HG03378 (cell line): Measurements from ENCODE around the gene BLTP2.

Experiments used
- ATAC-seq: cut with Tn5 transposase; IDR thresholded peaks from one replicate; pipeline ENCODE4 v1.9.1; 2021; ENCODE audit warnings: mild to moderate bottlenecking, moderate library complexity; ENCODE audit not compliant: unreplicated experiment

The BLTP2 gene

DNA sequence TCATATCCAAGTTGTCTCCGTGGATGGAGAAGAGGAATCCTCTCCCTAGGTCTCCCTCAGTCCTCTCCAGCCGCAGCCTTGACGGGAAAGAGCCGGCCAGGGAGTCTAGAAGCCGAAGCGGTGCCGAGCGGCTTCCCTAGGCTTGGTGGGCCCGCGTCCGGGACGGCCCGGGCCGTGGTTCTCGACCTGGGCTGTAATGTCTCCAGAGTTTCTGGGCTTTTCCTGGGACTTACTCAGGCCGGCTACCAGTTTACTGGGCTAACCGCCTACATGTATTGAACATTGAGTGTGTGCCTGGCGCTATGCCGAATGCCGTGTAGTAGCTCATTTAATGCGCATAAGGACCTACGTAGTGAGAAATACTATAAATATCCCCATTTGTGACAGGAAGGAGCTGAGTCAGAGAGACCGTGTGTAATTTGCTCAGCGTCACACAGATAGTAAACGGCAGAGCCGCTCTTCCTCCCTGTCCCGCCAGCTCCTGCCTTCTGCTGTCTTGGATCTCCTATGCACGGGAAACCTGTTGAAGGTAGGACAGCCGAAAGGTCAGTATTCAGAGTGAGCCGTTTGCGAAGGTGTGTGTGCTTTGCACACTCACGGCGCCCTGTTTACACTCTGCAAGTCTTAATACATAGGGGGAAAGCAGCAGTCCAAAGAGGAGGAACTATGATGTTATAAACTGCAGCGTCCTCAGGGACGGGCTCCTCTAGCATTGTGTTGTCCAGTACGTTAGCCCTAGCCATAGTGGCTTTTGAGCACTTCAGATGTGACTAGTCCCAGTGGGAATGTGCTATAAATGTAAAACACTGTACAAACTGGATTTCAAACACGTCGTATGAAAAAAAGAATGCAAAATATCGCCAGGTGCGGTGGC, 45.4 kb downstream of the BLTP2 start:
- peak; percentile 53 for ATAC-seq

DNA sequence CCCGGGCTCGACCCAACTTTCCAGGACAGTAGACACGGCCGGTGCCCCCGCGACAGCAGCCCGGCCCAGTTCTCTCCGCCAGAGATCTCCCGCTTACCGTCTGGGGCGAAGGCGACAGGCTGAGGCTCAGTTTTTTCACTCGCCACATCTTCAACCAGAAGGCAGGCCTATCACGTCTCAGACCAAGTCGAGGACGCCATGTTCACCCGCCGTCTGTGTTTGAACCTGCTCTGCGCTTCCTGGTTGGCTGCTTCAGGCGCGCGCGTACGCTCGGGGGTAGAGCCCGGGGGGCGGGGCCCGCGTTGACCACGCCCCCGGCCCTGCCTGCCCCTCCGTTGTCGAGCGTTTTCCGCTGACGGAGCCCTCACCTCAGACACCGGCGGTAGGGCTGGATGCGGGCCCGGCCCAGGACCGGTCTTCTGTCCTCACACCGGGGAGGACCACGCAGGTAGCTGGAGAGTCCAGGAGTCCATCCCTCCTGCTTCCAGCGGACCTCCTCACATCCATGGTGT, 46.1 kb downstream of the BLTP2 start, which contains the start of gene SPAG5:
TSS of gene SPAG5 (minus strand) at position 227 of the 512 bp plus-strand sequence. CDS start at position 148, 79 bp downstream.
- peak; percentile 57 for ATAC-seq

GRCh38 chr17:28598389-28598788, 46.6 kb downstream of the BLTP2 start:
- no peak for ATAC-seq

GRCh38 chr17:28597606-28598383, 47.2 kb downstream of the BLTP2 start:
- no peak for ATAC-seq
